ENCODE data around the gene RFC5.

DNA sequence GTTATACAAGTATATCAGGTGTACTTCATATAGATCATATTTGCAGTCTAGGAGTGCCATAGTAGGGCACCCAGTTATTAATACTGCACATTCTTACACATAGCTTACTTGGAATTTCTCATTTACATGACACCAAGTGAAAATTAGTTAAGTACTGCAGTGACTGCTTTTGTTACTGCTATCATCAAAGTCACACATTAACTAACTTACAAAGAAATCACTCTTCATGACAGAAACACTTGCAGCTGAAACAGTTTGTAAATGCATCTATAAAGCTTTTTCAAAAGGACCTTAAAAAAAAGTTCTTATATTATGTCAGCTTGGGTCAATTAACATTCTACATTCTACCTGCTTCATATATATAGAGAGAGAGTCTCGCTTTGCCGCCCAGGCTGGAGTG, 17.8 kb upstream of the RFC5 start:
- TF ChIP-seq, protein P1, sequence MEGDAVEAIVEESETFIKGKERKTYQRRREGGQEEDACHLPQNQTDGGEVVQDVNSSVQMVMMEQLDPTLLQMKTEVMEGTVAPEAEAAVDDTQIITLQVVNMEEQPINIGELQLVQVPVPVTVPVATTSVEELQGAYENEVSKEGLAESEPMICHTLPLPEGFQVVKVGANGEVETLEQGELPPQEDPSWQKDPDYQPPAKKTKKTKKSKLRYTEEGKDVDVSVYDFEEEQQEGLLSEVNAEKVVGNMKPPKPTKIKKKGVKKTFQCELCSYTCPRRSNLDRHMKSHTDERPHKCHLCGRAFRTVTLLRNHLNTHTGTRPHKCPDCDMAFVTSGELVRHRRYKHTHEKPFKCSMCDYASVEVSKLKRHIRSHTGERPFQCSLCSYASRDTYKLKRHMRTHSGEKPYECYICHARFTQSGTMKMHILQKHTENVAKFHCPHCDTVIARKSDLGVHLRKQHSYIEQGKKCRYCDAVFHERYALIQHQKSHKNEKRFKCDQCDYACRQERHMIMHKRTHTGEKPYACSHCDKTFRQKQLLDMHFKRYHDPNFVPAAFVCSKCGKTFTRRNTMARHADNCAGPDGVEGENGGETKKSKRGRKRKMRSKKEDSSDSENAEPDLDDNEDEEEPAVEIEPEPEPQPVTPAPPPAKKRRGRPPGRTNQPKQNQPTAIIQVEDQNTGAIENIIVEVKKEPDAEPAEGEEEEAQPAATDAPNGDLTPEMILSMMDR (IDR thresholded peaks at IDR 0.05): no peak
- TF ChIP-seq EP300 (IDR thresholded peaks at IDR 0.05): no peak

Measured in tibial nerve (tissue), 4 donors.